ENCODE results near the gene CCIN. TPM values are rescaled to one million over a fixed set of nuclear protein-coding genes. Genes with fewer than 3 reads are reported as not detected.

CCIN gene
- total RNA-seq, 2 experiments from 2014 or later = not detected

DNA sequence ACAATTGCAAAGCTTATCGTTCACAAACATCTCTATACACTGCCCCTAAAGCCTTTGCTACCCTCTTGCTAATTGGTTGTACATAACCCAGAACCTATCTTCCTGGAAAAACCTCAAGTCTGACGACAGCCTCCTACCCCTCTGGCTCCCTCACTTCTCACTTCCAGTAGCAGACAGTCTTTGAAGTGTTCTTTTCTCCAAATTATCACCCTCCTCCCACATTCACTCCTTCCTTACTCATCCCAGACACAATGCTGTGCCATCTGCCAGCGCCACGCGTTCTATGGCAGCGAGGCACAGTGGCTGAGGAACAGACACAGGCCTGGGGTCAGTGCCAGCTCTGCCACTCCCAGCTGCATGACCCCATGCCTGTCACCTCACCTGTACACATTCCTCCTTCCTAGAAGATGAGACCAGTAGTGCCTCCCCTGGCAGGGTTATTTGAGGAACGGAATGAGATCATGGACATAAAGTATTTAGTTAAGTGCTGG is 49.3 kb downstream of the CCIN start:
- Mint-ChIP-seq H3K27ac (peak overlapping the region; percentile 26), H3K27me3 (ENCODE audit: low read depth) (no peaks in the 10 kb centered on the region), H3K9me3 (no peaks in the 10 kb centered on the region), H3K36me3 (ENCODE audit: low read depth) (peaks cover 24% of the 10 kb centered on the region), H3K4me3 (no peak overlapping the region), H3K4me1 (ENCODE audit: low read depth) (peaks cover 30% of the 10 kb centered on the region)
- no peak for DNase-seq
- intact Hi-C loops (cut with micrococcal nuclease) = loop anchor here (1.0 kb wide), 1 partner anchor 110 kb away; no protein-coding TSS in a partner anchor
- CTCF ChIA-PET = interaction anchor here (0.7 to 1.2 kb wide), 2 partner anchors 9 to 16 kb away, joined by 3 read pairs; no protein-coding TSS in a partner anchor

Other genes with a start within 250 kb of the CCIN start
- gene OR2S2, start 211.2 kb upstream of the CCIN start, total RNA-seq = not detected
- gene RECK, start 132.5 kb upstream of the CCIN start, total RNA-seq = 1 to 10 TPM; 7.8 to 8.5 TPM
- gene GLIPR2, start 32.7 kb upstream of the CCIN start, total RNA-seq = 1 to 10 TPM; 8.0 to 9.7 TPM
- 100 to 1,000 TPM in 1 of 2 experiments, 10 to 100 TPM in 1; 96.4 to 101 TPM for gene CLTA, start 21.5 kb downstream of the CCIN start, total RNA-seq
- 10 to 100 TPM; 14.5 to 15.2 TPM for gene GNE, start 89.1 kb downstream of the CCIN start, total RNA-seq
- gene RNF38, start 230.9 kb downstream of the CCIN start, total RNA-seq = 10 to 100 TPM; 22.1 to 22.9 TPM